IPS-11a (cell line): Measurements from ENCODE around the gene STMN1.
A peak's percentile ranks its signal among the peaks of the same experiment; 100 is the strongest.
"Not testable (repeated sequence)": the region's sequence is repeated elsewhere in the genome, so short reads cannot be mapped to it uniquely, and the experiment has no call there.

Experiments
- H3K4me3 ChIP-seq: one replicate; pipeline ENCODE4 v1.5.1; 2013; ENCODE audit warnings: low read depth, low read length, control low read depth

Gene STMN1

DNA sequence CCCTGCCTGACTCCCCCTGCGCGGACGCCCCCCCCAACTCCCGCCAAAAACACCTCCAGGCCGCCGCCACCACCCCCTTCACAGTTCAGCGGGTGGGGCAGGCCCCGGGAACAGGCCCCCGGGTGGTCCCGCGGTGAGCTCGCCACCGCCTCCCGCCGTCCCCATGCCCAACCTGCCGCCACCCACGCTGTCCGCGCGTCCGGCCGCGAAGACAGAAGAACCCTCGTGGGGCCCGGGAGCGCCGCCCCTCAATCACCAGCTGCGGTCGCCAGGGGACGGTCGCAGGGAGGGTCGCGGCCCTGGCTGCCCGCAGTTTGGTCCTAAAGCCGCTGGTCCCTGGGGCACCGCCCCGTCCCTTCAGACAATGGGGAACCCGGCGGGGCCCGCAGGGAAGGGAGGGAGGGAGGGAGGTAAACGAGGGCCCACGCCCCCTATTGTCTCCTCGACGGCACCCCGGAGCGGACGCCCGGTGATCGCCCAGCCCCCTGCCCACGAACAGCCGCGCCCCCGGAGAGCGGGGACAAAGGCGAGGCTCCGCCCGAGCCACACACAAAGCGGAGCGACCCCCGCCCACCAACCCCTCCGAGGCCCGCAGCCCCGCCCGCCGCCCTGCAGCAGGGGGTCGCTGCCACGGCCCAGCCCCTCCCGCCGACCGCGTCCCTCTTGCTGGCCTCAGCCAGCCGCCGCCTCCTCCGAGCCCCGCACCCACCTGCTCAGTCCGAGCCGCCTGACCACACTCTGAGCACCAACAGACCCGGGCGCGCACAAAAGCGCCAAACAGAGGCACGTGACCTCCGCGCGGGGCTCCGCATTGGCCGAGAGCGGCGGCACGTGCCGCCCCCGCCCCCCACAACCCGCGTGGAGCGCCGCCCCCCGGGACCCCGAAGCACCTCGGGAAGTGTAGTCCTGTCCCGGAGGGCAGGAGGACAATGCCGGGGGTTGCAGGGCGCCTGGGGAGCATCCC lies at the start of gene STMN1:
Gene STMN1, minus strand, starts transcription at position 740 of the 964 bp plus-strand sequence. CDS start 1,743 bp downstream, outside the sequence.
- peak within 1 kb of the TSS; percentile 66 for H3K4me3 ChIP-seq

DNA sequence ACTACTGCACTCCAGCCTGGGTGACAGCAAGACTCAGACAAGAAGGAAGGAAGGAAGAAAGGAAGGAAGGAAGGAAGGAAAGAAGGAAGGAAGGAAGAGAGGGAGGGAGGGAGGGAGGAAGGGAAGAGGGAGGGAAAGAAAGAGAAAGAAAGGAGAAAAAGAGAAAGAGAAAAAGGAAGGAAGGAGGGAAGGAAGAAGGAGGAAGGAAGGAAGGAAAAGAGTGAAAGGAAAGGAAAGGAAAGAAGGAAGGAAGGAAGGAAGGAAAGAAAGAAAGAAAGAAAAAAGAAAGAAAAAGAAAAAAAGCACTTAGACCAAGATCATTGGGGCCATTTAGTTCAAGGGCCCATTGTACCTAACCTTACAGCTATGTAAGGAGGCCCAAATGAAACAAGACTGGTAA lies 49.3 kb upstream of the STMN1 start:
- H3K4me3 ChIP-seq = no peak overlapping the region

DNA sequence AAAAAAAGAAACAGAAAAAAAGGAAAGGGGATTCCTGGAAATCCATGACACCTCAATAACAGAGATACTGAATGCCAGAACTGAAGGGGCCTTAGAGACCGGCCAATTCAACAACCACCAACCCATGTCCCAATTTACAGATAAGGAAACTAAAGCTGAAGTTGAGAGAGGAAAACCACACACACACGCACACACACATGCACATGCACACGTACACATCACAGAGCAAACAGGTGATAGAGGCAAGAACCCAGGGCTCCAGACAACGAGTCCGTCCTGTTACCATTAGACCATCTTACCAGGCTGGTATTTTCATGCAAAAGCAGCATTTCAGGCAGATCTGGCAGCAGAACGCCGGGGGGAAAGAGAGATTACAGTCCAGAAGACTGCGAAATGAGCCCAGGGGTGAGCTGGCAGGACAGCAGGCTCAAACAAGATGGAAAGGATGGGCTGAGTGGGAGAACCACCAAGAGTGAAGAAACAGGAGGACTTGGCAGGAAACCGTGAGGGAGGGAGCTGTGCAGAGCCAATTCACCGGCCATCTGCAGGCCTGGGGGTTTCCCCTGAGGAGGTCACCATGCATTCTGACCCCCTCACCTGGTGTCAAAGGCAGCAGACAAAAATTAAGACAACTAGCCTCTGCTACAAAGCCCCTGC lies 48.2 kb upstream of the STMN1 start:
- no peak overlapping the region for H3K4me3 ChIP-seq

DNA sequence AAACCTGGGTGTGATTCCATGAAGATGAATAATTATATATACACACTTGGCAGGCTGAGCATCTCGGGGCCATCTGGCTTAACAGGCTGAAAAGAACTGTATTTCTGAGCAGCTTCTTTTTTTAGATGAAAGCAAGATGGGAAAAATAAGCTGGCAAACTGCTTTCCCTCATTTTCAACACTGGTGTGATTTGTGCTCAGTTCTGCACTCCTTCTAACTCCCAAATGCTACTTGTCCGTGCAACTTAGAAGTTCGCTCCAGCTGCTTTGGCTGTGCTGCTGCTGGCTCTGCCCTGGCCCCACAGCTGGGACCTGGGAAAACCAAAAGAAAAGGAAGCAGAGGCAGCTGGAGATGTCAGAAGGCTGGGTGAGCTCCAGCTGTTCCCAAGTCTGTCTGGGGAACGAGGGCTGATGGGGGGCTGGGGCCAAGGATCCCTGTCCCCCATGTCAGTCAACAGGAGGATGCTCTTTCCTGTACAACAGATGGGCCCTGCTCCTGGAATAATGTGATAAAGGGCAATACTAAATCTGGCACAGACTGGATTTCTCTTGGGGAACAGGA lies 46.7 kb upstream of the STMN1 start:
- no peak overlapping the region for H3K4me3 ChIP-seq

DNA sequence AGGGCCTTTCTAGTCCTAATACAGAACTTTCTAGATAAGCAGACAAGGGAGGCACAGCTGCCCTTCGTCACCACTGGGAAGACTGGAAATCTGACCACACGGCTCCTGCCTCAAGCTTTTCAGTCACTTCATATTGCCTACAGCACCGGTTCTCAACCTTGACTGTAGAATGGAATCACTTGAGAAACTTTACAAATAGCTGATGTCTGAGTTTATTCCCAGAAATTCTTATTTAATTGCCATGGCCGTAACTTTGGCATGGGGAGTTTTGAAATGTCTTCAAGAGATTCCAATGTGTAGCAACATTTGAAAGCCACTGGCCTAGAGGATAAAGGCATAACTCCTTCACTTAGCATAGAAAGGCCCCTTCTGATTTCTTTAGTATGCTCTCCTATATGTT lies 42.4 kb upstream of the STMN1 start:
- no peak overlapping the region for H3K4me3 ChIP-seq

DNA sequence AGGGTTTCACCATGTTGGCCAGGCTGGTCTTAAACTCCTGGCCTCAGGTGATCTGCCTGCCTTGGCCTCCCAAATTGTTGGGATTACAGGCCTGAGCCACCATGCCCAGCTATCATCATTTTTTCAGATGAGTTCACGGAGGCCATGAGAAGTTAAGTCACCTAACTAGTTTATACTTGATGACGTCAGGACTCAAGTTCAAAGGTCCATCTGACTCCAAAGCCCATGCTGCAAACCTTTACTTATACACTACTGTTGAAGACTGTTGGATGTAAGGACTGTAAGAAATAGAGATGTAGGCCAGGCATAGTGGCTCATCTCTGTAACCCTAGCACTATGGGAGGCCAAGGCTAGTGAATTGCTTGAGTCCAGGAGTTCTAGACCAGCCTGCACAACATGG lies 40.8 kb upstream of the STMN1 start:
- no peak overlapping the region for H3K4me3 ChIP-seq

DNA sequence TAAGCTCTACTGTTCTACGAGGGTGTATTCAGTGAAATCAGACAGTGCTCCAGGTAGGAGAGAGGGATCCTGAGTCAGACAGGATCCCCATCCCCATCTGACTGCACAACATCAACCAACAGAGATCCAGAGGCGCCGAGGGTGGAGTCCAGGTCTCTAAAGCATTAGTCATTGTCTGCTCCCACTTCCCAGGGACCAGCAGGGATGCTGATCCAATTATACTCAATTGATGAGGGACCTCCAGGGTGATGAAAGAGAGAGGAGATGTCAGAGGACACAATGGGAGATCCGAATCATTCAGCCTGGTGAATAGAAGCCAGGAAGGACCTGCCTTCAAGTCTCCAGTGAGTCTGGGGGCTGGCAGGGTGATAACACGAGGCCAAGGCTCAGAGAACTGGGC lies 39.5 kb upstream of the STMN1 start:
- H3K4me3 ChIP-seq = no peak overlapping the region

DNA sequence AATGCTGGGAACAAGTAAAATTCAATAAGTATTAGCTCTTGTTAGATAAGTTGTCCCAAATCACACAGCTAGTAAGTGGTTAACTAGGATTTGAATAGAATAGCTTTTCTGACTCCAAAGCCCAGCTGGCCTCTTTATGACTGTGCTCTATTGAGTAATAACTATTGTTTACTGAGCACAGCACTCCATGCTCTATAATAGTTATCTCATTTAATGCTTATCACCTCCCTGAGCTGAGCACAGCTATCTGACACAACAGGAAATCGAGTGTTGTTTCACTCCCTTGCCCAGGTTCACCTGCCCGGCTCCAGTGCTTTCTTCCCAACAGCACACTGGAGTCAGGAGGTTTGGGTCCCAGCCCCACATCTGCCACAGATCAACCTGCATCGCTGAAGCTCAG lies 38.8 kb upstream of the STMN1 start:
- no peak overlapping the region for H3K4me3 ChIP-seq

DNA sequence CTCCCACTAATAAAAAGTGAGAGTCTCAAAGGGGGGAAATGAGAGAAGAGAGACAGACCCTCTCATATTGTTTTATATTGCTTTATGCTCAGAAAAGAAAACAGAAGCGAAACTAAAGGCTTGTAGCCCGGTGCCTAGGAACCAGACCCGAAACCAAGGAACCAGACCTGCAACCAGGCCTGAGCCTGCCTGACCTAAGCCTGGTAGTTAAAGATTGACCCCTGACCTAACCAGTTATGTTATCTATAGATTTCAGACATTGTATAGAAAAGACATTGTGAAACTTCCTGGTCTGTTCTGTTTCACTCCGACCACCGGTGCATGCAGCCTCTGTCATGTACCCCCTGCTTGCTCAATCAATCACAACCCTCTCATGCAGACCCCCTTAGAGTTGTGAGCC lies 37.3 kb upstream of the STMN1 start:
- H3K4me3 ChIP-seq = not testable (repeated sequence)

DNA sequence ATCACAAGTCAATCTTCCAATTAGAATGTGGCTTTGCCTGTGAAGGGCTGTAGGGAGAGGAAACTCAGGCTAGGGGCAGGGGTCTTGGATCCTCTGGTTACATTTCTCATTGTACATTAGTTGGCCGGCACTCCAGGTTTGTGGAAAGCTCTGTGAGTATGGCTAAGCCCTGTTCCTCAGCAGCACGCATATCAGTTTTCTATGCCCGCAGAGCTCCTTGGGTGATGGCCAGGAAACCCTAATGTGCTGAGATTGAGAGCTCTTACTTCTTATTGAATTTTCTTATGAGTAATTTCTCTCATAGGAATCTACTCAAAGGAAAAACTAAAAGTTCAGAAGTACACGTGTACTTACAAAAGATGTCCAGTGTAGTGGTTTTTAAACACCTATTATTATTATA lies 30.7 kb upstream of the STMN1 start:
- H3K4me3 ChIP-seq = no peak overlapping the region

DNA sequence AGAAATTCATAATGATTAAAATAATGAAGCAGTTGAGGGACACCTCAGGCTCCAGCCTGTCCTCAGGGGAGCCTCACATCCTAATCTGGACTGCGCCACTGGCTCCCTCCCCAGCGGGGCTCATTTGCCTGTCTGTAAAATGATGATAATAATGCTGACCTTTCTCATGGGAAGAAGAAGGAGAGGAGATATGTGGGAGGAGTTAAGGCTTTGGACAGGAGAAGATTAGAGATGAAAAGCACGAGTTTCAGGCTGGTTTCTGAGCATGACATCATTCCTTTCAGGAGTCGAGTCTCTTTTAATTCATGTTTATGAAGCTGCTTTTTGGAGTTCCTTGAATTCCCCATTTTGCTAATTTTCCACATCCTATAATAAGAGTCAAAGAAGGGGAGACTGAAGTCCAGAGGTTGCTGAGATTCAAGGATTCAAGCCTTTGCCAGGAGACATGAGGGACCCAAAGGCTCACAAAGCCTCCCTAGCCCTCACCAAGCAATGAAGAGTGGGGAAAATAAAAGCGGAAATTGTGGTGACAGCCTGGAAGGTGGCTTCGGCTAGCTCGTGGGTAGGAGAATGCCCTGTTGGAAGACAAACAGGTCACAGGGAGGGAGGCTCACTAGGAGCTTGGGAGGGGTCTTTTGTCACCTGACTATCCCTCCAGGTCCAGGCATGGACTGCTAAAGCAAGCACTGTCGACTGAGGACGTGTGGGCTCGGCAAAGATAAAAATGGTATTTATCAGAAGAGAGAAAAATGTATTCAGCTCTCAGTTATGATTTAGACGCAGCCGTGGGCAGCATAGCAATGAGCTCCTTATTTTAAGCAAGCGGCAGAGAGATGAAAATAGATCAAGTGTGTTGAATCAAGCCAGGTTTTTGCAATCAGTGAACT lies 27.5 kb upstream of the STMN1 start:
- no peak overlapping the region for H3K4me3 ChIP-seq

DNA sequence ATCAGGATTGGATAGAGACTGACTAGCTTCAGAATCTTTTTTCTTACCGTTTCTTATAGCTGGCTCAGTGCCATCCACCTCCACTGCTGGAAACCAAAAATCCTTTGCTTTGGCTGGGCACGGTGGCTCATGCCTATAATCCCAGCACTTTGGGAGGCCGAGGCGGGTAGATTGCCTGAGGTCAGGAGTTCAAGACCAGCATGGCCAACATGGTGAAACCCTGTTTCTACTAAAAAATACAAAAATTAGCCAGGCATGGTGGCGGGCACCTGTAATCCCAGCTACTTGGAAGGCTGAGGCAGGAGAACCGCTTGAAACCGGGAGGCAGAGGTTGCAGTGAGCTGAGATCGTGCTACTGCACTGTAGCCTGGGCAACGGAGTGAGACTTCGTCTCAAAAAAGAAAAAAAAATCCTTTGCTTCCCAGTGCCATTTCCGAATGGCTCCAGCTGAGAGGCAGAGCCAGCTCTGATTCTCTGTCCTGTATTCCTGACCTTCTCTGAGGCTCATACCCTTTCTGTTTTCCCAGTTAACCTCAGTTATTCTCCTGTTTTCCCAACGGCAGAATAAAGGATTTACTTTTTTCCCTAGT lies 26.7 kb upstream of the STMN1 start:
- H3K4me3 ChIP-seq = not testable (repeated sequence)

DNA sequence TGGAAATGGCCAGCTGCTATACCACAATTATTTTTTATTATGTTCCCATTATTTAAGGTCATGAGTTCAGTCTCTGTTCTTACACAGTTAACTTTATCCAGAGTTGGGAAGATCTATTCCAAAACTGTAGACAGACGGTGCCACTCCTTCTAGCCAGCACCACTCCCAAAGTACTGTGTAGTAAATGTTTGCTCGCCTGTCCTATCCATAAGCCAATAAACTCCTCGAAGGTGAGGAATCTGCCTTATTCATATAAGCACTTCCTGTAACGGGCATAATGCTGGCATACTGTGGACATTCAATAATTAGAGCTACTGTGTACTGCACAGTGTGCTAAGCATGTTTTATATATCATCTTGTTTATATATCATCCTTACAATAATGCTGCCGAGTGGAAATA lies 26.1 kb upstream of the STMN1 start:
- no peak overlapping the region for H3K4me3 ChIP-seq

DNA sequence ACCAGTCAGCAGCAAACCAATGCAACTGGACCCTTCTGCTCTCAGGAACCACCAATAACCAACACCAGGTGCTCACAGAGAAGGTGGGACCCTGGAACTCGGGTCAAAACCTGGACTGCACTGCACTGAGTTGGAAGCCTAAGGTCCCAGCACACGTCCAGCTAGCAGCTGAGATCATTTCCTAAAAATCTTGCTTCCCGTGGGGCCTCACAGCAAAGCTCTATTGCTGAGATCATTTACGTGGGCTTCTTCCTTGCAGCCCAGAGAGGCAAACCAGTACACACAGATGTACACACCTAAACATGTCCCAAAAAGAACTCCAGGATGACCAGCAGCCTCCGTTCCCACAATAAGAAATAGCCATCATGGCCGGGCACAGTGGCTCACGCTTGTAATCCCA lies 22.8 kb upstream of the STMN1 start:
- H3K4me3 ChIP-seq = no peak overlapping the region

DNA sequence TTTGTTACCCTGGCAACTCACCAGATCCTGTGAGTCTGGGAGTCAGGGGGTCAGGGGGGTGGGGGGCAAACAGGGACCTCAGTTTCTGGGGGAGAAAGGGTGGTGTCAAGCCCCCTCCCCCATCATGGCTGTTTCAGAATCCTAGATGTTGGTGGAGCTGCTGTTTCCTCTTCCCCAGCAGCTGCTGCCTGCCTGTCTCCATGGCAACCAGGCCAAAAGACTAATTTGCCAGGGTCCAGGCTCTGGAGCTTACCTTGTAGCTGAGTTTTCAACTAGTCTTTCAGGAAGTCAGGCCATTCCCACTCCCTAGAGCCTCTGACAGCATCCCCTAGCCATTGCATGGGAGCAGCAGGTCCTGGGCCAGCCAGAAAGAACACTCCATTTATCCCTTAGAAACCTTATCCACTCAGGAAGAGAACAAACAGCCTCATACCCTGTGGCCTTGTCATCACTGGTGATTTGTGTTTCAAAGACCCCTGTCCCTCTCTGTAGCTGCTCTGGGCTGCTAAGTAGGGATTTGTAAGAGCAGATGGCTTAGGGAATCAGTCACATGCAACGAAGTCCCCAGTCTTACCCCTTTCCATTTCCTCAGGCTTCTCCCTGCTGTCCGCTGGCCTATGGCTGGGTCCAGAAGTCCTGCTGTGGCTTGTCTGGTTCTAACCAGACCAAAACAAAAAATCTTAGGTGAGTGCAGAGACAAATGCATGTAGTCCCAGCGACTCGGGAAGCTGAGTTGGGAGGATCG lies 21.5 kb upstream of the STMN1 start:
- no peak overlapping the region for H3K4me3 ChIP-seq

DNA sequence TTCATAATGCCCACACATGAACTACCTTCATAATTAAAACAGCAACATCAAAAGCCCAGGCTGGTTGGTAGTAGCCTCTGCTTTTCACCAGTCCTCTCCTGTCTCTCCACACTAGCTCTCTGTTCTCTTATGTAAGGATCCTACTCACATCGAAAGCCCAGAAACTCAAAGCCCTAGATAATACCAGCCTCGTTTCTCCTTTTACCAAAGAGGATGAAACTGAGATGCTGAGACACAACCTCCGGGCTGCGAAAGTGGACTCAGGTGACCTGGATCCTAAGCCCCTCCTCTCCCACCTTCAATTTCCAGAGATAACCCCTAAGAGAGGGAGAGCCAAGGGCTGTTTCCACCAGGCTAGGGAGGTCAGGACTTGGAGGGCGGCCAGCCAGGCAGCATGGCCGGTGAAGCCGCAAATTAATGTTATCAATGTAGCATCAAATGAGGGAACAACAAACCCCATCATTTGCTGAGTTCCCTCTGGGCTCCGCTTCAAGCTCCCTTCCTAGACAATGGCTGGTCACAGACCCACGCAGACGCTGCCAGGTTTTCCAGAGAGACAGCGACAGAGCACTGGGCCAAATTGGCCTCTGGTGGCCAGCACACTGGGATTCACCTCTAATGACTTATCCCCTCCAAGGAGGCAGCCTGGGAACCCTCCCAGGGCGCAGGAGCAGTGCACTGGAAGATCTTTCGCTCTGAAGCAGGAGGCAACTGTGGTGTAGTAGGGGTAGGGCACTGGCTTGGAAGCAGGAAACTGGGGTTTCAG lies 20.7 kb upstream of the STMN1 start:
- no peak overlapping the region for H3K4me3 ChIP-seq

DNA sequence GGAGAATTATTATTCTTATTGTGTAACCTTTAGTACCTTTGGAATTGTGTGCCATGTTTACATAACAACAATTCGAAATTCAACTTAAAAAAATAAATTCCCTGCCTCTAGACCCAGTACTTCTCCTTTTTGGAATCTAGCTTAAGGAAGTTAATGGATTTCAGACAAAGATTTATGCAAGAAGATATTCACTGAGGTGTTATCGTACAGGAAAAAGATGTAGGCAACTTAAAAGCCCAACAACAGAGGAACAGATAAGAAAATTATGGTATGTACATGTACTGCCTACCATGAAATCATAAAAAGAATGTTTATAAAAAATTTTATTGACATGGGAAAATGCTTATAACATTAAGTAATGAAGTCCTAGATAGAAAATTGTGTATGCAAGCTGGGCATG lies 18.2 kb upstream of the STMN1 start:
- H3K4me3 ChIP-seq = no peak overlapping the region

DNA sequence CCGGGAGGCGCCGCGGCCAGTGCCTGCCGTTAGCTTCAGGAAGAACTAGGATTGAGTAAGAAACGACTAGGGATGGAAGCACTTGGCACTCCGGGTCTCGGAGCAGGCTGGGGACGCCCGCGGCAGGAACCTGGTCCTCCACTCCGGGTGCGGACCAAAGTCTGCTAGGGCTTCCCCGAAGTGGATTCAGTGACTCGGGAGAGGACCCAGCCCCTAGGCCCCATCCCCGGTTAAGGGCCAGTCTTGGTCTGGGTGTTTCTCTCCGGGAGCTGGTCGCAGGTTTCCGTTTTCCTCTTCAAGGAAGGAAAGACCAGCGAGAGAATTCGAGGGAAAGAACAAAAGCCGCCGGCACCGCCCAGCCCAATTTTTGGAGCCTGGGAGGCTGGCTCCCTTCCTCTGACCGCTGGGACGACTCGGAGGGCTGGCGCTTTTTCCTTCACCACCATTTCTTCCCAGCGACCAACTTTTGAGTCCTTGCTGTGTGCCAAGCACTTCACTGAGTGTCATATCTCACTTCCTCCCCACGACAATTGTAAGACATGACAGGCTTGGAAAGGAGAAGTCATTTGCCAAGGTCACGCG lies 16.8 kb upstream of the STMN1 start:
- H3K4me3 ChIP-seq = peak overlapping the region; percentile 61
